SU-DHL-6 (cell line): ENCODE measurements around the gene RIC1.

ENCODE experiments used
- EZH2phosphoT487 ChIP-seq: fragments of 200-600 bp; sonication (generic), shearing (Covaris generic); conservative IDR thresholded peaks from 2 replicates; pipeline ENCODE4 v1.6.1; 2018; ENCODE audit warnings: mild to moderate bottlenecking, antibody characterized with exemption, low read length, moderate library complexity, mixed read lengths
- TF ChIP-seq, protein P1 (sequence below): fragments of 200-600 bp; sonication (generic); IDR thresholded peaks from one replicate; pipeline ENCODE4 v1.5.1; 2017; ENCODE audit warnings: antibody characterized with exemption, mild to moderate bottlenecking, low read length, moderate library complexity; ENCODE audit not compliant: insufficient read depth, poor library complexity, severe bottlenecking

DNA sequence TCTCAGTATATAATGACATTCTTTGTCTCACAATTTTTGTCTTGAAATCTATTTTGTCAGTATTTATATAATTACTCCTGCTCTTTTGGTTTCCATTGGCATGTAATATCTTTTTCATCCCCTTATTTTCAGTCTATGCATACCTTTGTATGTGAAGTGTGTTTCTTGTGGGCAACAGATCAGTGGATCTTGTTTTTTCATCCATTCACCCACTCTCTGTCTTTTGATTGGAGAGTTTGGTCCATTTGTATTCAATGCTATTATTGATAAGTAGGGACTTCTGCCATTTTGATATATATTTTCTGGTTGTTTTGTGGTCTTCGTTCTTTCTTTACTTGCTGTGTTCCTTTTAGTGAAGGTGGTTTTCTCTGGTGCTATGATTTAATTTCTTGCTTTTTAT, 10.9 kb downstream of the RIC1 start:
- TF ChIP-seq, protein P1, sequence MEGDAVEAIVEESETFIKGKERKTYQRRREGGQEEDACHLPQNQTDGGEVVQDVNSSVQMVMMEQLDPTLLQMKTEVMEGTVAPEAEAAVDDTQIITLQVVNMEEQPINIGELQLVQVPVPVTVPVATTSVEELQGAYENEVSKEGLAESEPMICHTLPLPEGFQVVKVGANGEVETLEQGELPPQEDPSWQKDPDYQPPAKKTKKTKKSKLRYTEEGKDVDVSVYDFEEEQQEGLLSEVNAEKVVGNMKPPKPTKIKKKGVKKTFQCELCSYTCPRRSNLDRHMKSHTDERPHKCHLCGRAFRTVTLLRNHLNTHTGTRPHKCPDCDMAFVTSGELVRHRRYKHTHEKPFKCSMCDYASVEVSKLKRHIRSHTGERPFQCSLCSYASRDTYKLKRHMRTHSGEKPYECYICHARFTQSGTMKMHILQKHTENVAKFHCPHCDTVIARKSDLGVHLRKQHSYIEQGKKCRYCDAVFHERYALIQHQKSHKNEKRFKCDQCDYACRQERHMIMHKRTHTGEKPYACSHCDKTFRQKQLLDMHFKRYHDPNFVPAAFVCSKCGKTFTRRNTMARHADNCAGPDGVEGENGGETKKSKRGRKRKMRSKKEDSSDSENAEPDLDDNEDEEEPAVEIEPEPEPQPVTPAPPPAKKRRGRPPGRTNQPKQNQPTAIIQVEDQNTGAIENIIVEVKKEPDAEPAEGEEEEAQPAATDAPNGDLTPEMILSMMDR, result no peak
- TF ChIP-seq EZH2phosphoT487, result no peak
